ENCODE data around the gene CABLES1. TPM values are rescaled to one million over a fixed set of nuclear protein-coding genes. Genes with fewer than 3 reads are reported as not detected.

Gene CABLES1
- total and polyA plus RNA-seq, 7 experiments from 2014 or later, result 0.11 to 5.7 (median 0.58) TPM; not detected in 3

GRCh38 chr18:23245461-23245860 lies 110.2 kb downstream of the CABLES1 start:
- no peak overlapping the region for H3K27ac Mint-ChIP-seq
- H3K36me3 Mint-ChIP-seq, result no peaks in the 10 kb centered on the region
- intact Hi-C loops (cut with micrococcal nuclease), result no loop called here
- Histone ChIP-seq H3K36me3 (ENCODE audit: control insufficient read depth in 2 of 3, insufficient read depth in 3 of 3, low read length in 3 of 3) (no peaks in the 10 kb centered on the region), H3K4me3 (ENCODE audit: low read length) (no peak overlapping the region), H3K27me3 (ENCODE audit: control insufficient read depth in 2 of 2, insufficient read depth in 2 of 2, low read length in 2 of 2) (no peaks in the 10 kb centered on the region), H3K9me3 (ENCODE audit: control insufficient read depth in 2 of 3, low read length in 3 of 3) (no peaks in the 10 kb centered on the region), H3K4me1 (ENCODE audit: control insufficient read depth in 2 of 2, insufficient read depth in 2 of 2, low read length in 2 of 2) (no peaks in the 10 kb centered on the region), H3K27ac (ENCODE audit: low read depth, low read length) (no peak overlapping the region)
- no peaks in the 10 kb centered on the region for H3K9me3 Mint-ChIP-seq
- DNase-seq (no peak), ATAC-seq (no peak)
- POLR2A ChIA-PET, result interaction anchor here (0.7 kb wide), 1 partner anchor 27 kb away, joined by 4 read pairs; no protein-coding TSS in a partner anchor
- peaks cover 0 to 16% (median 0%) of the 10 kb centered on the region in 7 donors for H3K4me1 Mint-ChIP-seq
- no peak overlapping the region for H3K4me3 Mint-ChIP-seq
- CTCF ChIA-PET, result no interaction called here
- H3K27me3 Mint-ChIP-seq, result peaks cover 0 to 3% (median 0%) of the 10 kb centered on the region in 5 donors

- H3K9me3 Mint-ChIP-seq, result no peaks in the 10 kb centered on the region
- no peak overlapping the region for H3K4me3 ChIP-seq (ENCODE audit: low read length)
- POLR2A ChIA-PET, result no interaction called here
- H3K36me3 Mint-ChIP-seq, result no peaks in the 10 kb centered on the region
- H3K4me3 Mint-ChIP-seq, result no peak overlapping the region
- no peak overlapping the region for H3K27ac ChIP-seq (ENCODE audit: low read depth, low read length)
- no peaks in the 10 kb centered on the region for H3K36me3 ChIP-seq (ENCODE audit: control insufficient read depth in 2 of 3, insufficient read depth in 3 of 3, low read length in 3 of 3)
- H3K9me3 ChIP-seq (ENCODE audit: control insufficient read depth in 2 of 3, low read length in 3 of 3), result no peaks in the 10 kb centered on the region
- no peaks in the 10 kb centered on the region for H3K4me1 ChIP-seq (ENCODE audit: control insufficient read depth in 2 of 2, insufficient read depth in 2 of 2, low read length in 2 of 2)
- no peaks in the 10 kb centered on the region for H3K27me3 ChIP-seq (ENCODE audit: control insufficient read depth in 2 of 2, insufficient read depth in 2 of 2, low read length in 2 of 2)
- peaks cover 0 to 3% (median 0%) of the 10 kb centered on the region in 7 donors for H3K4me1 Mint-ChIP-seq
- H3K27ac Mint-ChIP-seq, result peak overlapping the region in 1 of 9 donors; percentile 5
- DNase-seq, result no peak
- H3K27me3 Mint-ChIP-seq, result peaks cover 0 to 6% (median 0%) of the 10 kb centered on the region in 5 donors
- ATAC-seq, result no peak
- CTCF ChIA-PET, result no interaction called here
- intact Hi-C loops (cut with micrococcal nuclease), result no loop called here
Measured at GRCh38 chr18:23247331-23247730, 112.0 kb downstream of the CABLES1 start.

GRCh38 chr18:23247896-23248295 lies 112.6 kb downstream of the CABLES1 start:
- H3K27me3 ChIP-seq (ENCODE audit: control insufficient read depth in 2 of 2, insufficient read depth in 2 of 2, low read length in 2 of 2), result no peaks in the 10 kb centered on the region
- DNase-seq (no peak), ATAC-seq (no peak)
- no peak overlapping the region for H3K4me3 Mint-ChIP-seq
- no peaks in the 10 kb centered on the region for H3K4me1 ChIP-seq (ENCODE audit: control insufficient read depth in 2 of 2, insufficient read depth in 2 of 2, low read length in 2 of 2)
- H3K36me3 Mint-ChIP-seq, result no peaks in the 10 kb centered on the region
- ChIA-PET POLR2A (no interaction called here), CTCF (no interaction called here)
- intact Hi-C loops (cut with micrococcal nuclease), result no loop called here
- no peak overlapping the region for H3K27ac ChIP-seq (ENCODE audit: low read depth, low read length)
- peaks cover 0 to 6% (median 0%) of the 10 kb centered on the region in 5 donors for H3K27me3 Mint-ChIP-seq
- H3K9me3 Mint-ChIP-seq, result no peaks in the 10 kb centered on the region
- H3K36me3 ChIP-seq (ENCODE audit: control insufficient read depth in 2 of 3, insufficient read depth in 3 of 3, low read length in 3 of 3), result no peaks in the 10 kb centered on the region
- H3K9me3 ChIP-seq (ENCODE audit: control insufficient read depth in 2 of 3, low read length in 3 of 3), result no peaks in the 10 kb centered on the region
- peaks cover 0 to 2% (median 0%) of the 10 kb centered on the region in 7 donors for H3K4me1 Mint-ChIP-seq
- H3K27ac Mint-ChIP-seq, result no peak overlapping the region
- H3K4me3 ChIP-seq (ENCODE audit: low read length), result no peak overlapping the region

DNA sequence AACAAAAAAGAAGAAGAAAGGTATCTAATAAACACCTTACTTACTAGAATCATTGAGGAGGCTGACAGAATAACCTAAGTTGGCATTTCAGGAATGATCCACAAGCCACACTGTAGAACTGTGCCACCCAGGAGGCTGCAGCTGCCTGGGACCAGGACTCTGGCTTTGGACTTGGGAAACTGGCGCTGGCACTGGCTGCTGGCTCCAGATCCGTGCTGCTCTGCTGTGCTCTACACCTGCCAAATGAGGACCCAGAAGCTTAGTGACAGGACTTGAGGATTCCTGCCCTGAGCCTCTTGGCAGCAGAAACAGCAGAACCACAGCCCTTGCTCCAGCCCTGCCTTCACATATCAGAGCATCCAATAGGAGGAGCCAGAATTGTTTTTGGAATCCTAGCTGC lies 113.5 kb downstream of the CABLES1 start:
- Mint-ChIP-seq H3K4me3 (no peak overlapping the region), H3K36me3 (peaks cover 0 to 3% (median 0%) of the 10 kb centered on the region in 5 donors), H3K9me3 (no peaks in the 10 kb centered on the region), H3K27ac (no peak overlapping the region), H3K4me1 (peaks cover 0 to 2% (median 0%) of the 10 kb centered on the region in 7 donors), H3K27me3 (peaks cover 0 to 6% (median 0%) of the 10 kb centered on the region in 5 donors)
- CTCF ChIA-PET, result no interaction called here
- H3K9me3 ChIP-seq (ENCODE audit: control insufficient read depth in 2 of 3, low read length in 3 of 3), result no peaks in the 10 kb centered on the region
- no peaks in the 10 kb centered on the region for H3K36me3 ChIP-seq (ENCODE audit: control insufficient read depth in 2 of 3, insufficient read depth in 3 of 3, low read length in 3 of 3)
- POLR2A ChIA-PET, result no interaction called here
- no peaks in the 10 kb centered on the region for H3K4me1 ChIP-seq (ENCODE audit: control insufficient read depth in 2 of 2, insufficient read depth in 2 of 2, low read length in 2 of 2)
- intact Hi-C loops (cut with micrococcal nuclease), result no loop called here
- H3K27ac ChIP-seq (ENCODE audit: low read depth, low read length), result no peak overlapping the region
- DNase-seq, result no peak
- ATAC-seq, result no peak
- H3K4me3 ChIP-seq (ENCODE audit: low read length), result no peak overlapping the region
- no peaks in the 10 kb centered on the region for H3K27me3 ChIP-seq (ENCODE audit: control insufficient read depth in 2 of 2, insufficient read depth in 2 of 2, low read length in 2 of 2)

DNA sequence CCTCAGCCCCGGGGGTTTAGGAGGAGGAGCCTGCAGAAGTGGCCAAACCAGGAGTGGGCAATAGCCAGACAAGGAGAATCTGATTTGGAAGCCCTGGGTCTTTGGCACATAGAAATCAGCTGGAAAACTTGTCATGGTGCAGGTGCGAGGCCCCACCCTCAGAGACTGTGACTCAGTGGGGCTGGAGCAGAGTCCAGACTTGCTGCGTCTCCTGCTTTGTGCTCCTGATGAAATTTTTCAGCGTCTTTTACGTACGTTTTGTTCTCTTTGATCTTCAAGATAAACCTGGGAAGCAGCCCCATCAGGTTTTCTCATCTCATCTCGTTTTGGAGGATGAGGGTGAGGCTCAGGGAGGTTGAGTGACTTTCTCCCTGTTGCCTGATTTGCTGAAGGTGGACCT lies 114.1 kb downstream of the CABLES1 start:
- DNase-seq (no peak), ATAC-seq (no peak)
- intact Hi-C loops (cut with micrococcal nuclease), result no loop called here
- no peaks in the 10 kb centered on the region for H3K9me3 Mint-ChIP-seq
- H3K9me3 ChIP-seq (ENCODE audit: control insufficient read depth in 2 of 3, low read length in 3 of 3), result no peaks in the 10 kb centered on the region
- H3K27ac ChIP-seq (ENCODE audit: low read depth, low read length), result no peak overlapping the region
- no peak overlapping the region for H3K4me3 ChIP-seq (ENCODE audit: low read length)
- peaks cover 0 to 6% (median 0%) of the 10 kb centered on the region in 5 donors for H3K27me3 Mint-ChIP-seq
- no peak overlapping the region for H3K4me3 Mint-ChIP-seq
- H3K4me1 Mint-ChIP-seq, result peaks cover 0 to 2% (median 0%) of the 10 kb centered on the region in 7 donors
- no peaks in the 10 kb centered on the region for H3K27me3 ChIP-seq (ENCODE audit: control insufficient read depth in 2 of 2, insufficient read depth in 2 of 2, low read length in 2 of 2)
- no peaks in the 10 kb centered on the region for H3K4me1 ChIP-seq (ENCODE audit: control insufficient read depth in 2 of 2, insufficient read depth in 2 of 2, low read length in 2 of 2)
- H3K36me3 ChIP-seq (ENCODE audit: control insufficient read depth in 2 of 3, insufficient read depth in 3 of 3, low read length in 3 of 3), result no peaks in the 10 kb centered on the region
- POLR2A ChIA-PET, result no interaction called here
- H3K27ac Mint-ChIP-seq, result no peak overlapping the region
- H3K36me3 Mint-ChIP-seq, result peaks cover 0 to 3% (median 0%) of the 10 kb centered on the region in 5 donors
- CTCF ChIA-PET, result no interaction called here

DNA sequence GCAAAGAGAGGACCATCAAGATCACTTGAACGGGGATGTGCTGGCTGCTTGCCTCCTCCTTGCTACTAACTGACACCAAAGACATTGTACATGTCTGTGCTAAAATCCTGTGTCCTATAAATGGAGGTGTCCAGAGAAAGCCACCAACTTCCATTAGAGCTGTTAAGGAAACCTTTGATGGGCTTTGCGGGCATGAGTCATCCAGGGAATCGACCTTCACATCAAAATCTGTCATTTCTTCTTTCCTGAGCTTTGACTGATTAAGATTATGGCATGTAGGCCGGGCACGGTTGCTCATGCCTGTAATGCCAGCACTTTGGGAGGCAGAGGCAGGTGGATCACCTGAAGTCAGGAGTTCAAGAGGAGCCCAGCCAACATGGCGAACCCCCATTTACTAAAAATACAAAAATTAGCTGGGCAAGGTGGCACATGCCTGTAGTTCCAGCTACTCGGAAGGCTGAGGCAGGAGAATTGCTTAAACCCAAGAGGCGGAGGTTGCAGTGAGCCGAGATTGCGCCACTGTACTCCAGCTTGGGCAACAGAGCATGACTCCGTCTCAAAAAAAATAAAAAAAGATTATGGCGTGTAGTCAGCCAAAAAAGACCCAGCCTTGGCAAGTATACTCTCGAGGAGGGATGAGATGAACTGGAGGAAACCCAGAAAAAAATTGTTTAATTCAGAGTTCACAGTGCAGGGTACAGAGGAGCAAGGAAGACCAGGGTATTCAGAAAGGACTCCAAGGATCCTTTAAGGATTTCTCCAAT lies 115.8 kb downstream of the CABLES1 start:
- intact Hi-C loops (cut with micrococcal nuclease), result no loop called here
- H3K4me1 ChIP-seq (ENCODE audit: control insufficient read depth in 2 of 2, insufficient read depth in 2 of 2, low read length in 2 of 2), result no peaks in the 10 kb centered on the region
- no peak for DNase-seq
- no peak overlapping the region for H3K4me3 Mint-ChIP-seq
- no peaks in the 10 kb centered on the region for H3K36me3 ChIP-seq (ENCODE audit: control insufficient read depth in 2 of 3, insufficient read depth in 3 of 3, low read length in 3 of 3)
- H3K9me3 Mint-ChIP-seq, result no peaks in the 10 kb centered on the region
- H3K4me3 ChIP-seq (ENCODE audit: low read length), result no peak overlapping the region
- CTCF ChIA-PET, result no interaction called here
- H3K9me3 ChIP-seq (ENCODE audit: control insufficient read depth in 2 of 3, low read length in 3 of 3), result no peaks in the 10 kb centered on the region
- peaks cover 0 to 6% (median 0%) of the 10 kb centered on the region in 5 donors for H3K27me3 Mint-ChIP-seq
- H3K27ac Mint-ChIP-seq, result no peak overlapping the region
- H3K36me3 Mint-ChIP-seq, result peaks cover 0 to 8% (median 0%) of the 10 kb centered on the region in 5 donors
- POLR2A ChIA-PET, result no interaction called here
- ATAC-seq, result peak; percentile 53
- H3K4me1 Mint-ChIP-seq, result peaks cover 0 to 2% (median 0%) of the 10 kb centered on the region in 7 donors
- no peaks in the 10 kb centered on the region for H3K27me3 ChIP-seq (ENCODE audit: control insufficient read depth in 2 of 2, insufficient read depth in 2 of 2, low read length in 2 of 2)
- H3K27ac ChIP-seq (ENCODE audit: low read depth, low read length), result no peak overlapping the region

DNA sequence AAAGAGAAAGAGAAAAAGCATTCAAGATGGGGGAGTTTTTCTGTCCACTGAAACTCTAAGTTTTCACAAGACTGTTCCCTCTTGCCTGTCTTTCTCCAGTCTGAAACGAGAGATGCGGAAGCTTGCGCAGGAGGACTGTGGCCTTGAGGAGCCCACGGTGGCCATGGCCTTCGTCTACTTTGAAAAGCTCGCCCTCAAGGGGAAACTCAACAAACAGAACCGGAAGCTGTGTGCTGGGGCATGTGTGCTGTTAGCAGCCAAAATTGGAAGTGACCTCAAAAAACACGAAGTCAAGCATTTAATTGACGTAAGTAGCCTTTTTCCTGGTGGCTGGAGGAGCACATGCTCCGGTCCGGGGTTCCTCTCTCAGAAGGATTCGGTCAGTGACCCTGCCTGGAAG lies 118.3 kb downstream of the CABLES1 start:
- Histone ChIP-seq H3K36me3 (ENCODE audit: control insufficient read depth in 2 of 3, insufficient read depth in 3 of 3, low read length in 3 of 3) (no peaks in the 10 kb centered on the region), H3K27me3 (ENCODE audit: control insufficient read depth in 2 of 2, insufficient read depth in 2 of 2, low read length in 2 of 2) (no peaks in the 10 kb centered on the region), H3K27ac (ENCODE audit: low read depth, low read length) (no peak overlapping the region), H3K9me3 (ENCODE audit: control insufficient read depth in 2 of 3, low read length in 3 of 3) (no peaks in the 10 kb centered on the region), H3K4me3 (ENCODE audit: low read length) (no peak overlapping the region), H3K4me1 (ENCODE audit: control insufficient read depth in 2 of 2, insufficient read depth in 2 of 2, low read length in 2 of 2) (peaks cover 0 to 4% of the 10 kb centered on the region in 2 donors)
- Mint-ChIP-seq H3K27ac (no peak overlapping the region), H3K9me3 (no peaks in the 10 kb centered on the region), H3K27me3 (peaks cover 0 to 6% (median 0%) of the 10 kb centered on the region in 5 donors), H3K36me3 (peaks cover 0 to 8% (median 0%) of the 10 kb centered on the region in 5 donors), H3K4me3 (no peak overlapping the region), H3K4me1 (peaks cover 6 to 15% (median 10%) of the 10 kb centered on the region in 7 donors)
- DNase-seq, result no peak
- ChIA-PET CTCF (no interaction called here), POLR2A (no interaction called here)
- intact Hi-C loops (cut with micrococcal nuclease), result no loop called here
- no peak for ATAC-seq
